ENCODE data around the gene CATSPER1.
"Not testable (repeated sequence)": the region's sequence is repeated elsewhere in the genome, so short reads cannot be mapped to it uniquely, and the experiment has no call there.

Gene CATSPER1

DNA sequence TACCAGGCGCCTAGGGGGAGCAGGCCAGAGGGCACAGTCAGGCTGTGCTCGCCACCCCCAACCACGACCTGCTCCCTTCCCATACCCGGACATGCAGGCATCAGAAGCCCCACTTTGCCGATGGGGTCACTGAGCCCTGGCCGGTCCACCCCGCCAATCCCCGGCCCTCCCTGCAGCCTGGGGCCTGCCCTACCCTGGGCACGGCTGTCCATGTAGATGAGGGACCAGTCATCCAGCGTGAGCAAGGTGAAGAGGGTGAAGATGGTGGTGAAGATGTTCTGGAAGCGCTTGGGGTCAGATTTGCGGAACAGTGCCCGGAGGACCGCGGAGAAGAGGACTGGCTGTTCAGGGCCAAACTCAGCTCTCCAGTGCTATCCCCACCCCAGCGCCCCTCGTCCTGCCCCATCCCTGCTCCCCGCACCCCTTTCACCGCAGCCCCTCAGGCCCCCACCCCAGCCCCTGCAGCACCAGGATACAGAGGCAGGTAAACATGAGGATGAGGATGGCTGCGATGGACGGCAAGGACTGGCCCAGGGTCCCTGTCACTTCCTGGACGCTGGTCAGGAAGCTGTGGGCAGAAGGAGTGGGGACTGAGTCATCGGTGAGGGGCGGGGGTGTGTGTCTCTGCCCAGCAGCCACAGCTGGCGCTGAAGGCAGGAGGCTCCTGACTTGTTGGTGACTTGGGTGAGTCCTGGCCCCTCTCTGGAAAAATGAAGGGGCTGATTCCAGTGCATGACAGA is 5.5 kb downstream of the CATSPER1 start:
- DNase-seq (ENCODE audit: low spot score) = no peak

DNA sequence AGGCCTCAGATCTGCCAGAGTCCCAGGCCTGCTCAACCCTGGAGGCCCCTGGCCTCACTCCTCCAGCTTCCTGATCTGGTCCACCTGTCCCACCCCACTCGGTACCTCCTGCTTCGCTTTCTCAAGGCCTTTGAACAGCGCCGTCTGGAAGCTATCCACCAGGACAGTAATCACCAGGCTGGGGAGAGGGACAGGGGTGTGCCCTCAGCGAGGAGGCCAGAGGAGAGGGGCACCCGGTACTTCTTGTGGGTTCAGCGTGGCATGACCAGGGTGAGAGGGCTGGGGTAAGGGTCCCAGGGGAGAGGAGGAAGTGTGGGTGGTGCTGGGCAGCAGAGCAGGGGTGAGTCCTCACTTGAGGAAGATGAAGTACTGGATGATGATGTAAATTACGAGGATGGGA is 6.1 kb downstream of the CATSPER1 start:
- DNase-seq (ENCODE audit: low spot score) = no peak

DNA sequence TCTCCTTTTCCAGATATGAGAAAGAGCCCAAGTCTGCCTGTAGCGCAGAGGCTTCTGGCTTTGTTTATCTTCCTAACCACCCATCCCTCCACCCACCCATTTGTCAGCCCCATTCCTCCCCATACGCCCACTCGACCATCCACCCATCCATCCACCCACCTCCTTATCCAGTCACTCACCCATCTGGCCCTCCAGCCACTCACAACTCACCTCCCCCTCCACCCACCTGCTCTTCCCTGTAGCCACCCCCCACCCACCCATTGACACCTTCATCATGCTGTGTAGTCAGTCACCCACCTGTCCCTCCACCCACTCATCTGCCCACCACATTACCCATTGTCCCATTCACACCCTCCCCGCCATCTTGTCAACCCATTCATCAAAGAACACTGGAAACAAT is 9.0 kb downstream of the CATSPER1 start:
- DNase-seq (ENCODE audit: low spot score) = no peak

DNA sequence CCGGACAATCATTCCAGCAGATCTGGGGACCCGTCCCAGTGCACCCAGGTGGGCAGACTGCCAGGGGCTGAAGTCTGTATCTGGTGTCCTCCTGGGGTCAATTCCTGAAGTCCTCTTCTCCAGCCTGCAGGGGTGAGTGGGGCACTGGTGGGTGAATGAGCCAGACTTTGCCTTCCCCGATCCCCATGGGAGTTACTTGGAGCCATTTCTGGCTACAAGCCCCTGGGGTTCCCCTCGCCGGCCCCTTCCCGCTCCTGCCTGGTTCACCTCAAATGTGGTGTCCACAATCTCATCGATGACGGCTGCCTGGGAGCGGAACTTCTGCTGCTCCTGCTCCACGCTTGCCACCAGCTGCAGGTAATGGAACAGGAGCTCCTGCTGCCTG is 9.5 kb downstream of the CATSPER1 start:
- DNase-seq (ENCODE audit: low spot score) = no peak

- no peak for DNase-seq (ENCODE audit: low spot score)
Observed at GRCh38 chr11:66015936-66016792, 10.1 kb downstream of the CATSPER1 start.

- no peak for DNase-seq (ENCODE audit: low spot score)
Observed at GRCh38 chr11:66015454-66015881, 10.8 kb downstream of the CATSPER1 start.

DNA sequence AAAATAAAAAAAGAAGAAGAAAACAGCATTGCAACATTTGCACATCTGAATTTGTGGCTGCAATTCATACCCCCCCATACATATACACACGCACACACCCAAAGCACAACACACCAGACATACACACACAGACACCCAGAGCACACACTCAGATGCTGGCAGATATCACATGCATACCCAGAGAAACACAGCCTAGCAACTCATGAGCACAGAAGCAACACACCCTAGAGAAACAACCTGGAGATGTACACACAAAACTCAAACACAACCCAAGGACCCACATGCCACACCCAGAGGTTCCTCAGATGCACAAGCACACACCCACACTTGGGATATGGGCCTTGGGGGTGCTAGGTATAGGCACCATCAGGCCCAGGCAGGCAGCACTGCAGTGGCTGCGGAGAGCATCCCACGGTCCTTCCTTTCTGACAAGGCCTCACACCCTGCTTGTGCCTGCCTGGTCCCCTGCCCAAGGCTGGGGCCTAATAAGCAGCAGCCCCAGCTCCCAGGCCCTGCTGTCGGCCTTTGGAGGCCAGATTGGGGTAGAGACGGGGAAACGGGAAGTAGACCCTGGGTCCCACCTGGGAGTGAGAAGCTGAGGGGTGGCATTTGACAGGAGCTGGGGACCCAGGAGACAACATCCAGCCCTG is 11.3 kb downstream of the CATSPER1 start:
- no peak for DNase-seq (ENCODE audit: low spot score)

DNA sequence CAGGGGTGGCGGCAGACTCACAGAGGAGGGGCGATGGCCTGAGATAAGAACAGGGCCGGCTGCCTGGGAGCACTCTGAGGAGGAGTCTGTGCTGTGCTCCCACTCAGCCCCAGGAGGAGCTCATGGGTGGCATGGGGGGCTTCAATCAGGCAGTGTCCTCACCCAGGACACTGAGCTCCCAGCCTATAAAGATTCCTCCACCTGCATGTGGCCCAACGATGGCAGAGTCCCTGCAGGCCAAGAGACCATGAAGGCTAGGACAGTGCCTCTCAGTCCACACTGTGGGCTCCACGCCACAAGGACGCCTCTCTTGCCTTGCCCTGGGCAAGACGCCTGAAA is 12.5 kb downstream of the CATSPER1 start:
- no peak for DNase-seq (ENCODE audit: low spot score)

GRCh38 chr11:66012946-66013761 is 13.1 kb downstream of the CATSPER1 start:
- no peak for DNase-seq (ENCODE audit: low spot score)

DNA sequence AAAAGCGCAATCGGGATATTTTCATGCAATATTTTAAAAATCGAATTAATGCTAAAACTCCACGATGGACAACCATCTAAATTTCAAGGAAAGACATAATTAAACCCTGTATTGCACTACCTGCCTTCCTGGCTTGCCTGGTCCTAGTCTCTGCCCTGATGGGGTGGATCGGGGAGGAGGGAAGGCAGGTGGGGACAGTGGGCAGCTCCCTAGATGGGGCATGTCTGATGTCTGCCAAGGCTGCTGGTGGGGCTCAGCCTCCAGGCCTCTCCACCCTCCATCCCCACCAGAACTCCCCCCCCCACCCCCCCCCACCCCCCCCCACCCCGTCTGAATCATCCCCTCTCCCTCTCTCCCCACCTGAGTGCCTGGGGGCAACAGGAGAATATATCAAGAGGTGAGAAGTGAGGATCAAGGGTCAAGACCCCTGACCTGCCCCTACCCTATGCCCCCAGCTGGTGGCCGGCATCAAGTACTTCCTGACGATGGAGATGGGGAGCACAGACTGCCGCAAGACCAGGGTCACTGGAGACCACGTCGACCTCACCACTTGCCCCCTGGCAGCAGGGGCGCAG is 13.8 kb downstream of the CATSPER1 start:
- no peak for DNase-seq (ENCODE audit: low spot score)

GRCh38 chr11:66011785-66012303 is 14.4 kb downstream of the CATSPER1 start, which contains the start of gene CST6:
Gene CST6 (plus strand): TSS chr11:66012008. CDS start chr11:66012045, 37 bp downstream.
- no peak for DNase-seq (ENCODE audit: low spot score)

DNA sequence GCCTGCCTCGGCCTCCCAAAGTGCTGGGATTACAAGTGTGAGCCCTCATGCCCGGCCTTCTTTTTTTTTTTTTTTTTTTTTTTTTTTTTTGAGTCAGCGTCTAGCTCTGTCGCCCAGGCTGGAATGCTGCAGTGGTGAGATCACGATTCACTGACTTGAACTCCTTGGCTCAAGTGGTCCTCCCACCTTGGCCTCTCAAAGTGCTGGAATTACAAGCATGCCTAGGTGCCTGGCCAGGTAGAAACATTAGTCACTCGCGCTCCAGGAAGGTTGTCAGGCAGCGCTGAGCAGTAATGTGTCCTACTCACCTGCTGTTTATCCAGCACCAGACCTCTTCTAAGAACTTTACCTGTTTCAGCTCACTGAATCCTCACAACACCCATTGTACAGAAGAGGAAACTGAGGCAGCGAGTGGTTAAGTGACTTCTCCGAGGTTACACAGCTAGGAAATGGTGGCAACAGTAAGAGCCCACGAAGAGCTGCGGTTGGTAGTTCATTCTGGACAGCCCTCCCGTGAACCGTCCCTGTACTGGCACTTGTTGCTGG is 15.0 kb downstream of the CATSPER1 start:
- DNase-seq (ENCODE audit: low spot score) = no peak

- not testable (repeated sequence) for DNase-seq (ENCODE audit: low spot score)
Observed at GRCh38 chr11:66010036-66010435, 16.2 kb downstream of the CATSPER1 start.

DNA sequence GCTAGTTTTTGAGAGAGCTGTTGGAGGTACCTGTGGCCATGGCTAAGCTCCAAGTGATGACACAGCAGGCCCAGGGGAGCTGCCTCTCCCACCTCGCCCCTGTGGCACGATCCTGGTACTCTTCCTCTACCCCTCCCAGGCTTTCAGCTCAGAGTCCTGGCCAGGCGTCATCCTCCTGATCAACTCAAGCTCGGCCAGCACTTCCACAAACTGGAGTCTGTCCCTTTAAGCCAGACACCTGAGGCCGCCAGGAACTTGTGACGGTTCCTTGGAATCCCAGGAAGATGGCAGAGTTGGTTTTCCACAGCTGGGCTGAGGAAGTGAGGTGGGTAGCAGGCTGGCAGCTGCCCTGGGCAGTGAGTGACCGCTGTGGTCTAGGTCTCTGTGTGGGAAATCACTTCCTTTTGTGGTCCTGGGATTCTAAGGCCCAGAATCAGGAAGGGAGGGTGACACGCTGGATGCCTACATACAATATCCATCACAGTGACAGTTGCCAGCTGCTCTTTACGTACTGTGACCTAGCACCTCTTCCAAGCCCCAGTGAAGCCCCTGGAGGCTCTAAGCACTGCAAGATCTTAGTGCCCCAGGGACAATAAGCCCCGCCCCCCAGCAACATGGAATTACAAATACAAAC is 17.7 kb downstream of the CATSPER1 start:
- no peak for DNase-seq (ENCODE audit: low spot score)

- DNase-seq (ENCODE audit: low spot score) = no peak
Observed at GRCh38 chr11:66008095-66008467, 18.2 kb downstream of the CATSPER1 start.

DNA sequence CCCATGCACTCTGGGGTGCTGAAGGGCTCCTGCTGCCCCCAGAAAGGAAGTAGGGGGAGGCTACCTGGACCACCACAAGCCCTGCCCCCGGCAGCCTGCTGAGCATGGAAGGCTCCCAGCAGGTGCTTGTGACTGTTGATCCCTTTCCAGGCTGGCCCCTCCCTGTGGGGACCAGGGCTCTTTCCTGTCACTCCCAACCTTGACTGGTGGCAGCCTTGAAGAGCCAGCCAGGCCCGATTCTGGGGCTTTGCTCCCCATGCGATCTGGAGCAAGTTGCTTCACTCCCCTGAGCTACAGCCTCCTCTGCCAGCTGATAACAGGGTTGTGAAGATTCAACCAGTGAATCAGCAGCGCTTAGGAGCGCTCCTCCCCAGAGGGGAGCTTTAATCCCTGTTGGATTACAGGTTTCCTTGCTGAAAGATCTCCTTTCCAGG is 19.1 kb downstream of the CATSPER1 start:
- DNase-seq (ENCODE audit: low spot score) = no peak

DNA sequence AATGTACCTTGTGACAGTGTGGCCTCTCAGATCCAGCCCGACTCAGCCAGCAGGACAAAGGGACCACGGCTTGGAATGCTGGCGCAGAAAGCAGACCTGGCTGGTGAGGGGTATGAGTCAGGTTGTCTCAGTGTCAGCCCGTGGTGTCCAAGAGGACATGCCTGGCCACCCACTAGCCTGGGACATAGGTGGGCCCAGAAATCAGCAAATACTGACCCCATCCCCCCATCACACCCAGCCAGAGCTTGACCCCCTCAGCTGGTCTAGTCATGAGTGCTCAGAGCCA is 19.4 kb downstream of the CATSPER1 start:
- DNase-seq (ENCODE audit: low spot score) = no peak

GRCh38 chr11:66006134-66006890 is 20.0 kb downstream of the CATSPER1 start:
- DNase-seq (ENCODE audit: low spot score) = no peak

DNA sequence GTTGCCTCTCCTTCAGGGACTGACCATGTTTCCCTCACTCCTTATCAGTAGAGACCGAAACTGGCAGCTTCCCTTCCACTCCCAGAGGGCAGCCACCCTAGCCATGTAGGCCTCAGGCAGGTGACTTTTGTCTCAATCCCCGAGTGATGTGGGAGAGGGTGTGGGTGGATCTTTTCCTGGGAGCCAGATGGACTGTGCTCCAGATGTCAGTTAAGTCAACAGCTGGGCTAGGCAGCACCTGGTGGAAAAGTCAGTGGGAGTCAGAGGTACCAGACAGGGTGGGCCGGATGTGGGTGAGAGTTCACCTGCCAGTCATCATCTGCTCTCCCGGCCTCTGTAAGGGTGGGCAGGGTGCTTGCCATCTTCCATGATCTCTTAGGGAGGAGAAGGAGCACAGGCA is 22.1 kb downstream of the CATSPER1 start:
- DNase-seq (ENCODE audit: low spot score) = no peak

DNA sequence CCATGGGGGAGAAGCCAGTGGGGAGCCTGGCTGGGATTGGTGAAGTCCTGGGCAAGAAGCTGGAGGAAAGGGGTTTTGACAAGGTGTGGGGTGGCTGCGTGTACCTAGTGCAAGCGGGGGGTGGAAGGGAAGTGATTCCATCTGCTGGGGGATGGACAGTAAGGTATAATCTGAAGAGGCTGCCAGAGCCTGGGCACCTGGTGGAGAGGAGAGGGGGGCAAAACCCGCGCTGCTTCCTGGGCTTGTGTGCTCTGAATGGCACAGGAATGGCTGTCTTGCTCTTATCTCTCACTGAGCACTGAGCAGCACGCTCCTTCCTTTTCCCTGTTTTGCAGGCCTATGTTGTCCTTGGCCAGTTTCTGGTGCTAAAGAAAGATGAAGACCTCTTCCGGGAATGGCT is 23.0 kb downstream of the CATSPER1 start:
- DNase-seq (ENCODE audit: low spot score) = no peak
